ENCODE results near the gene MYH13. TPM values are rescaled to one million over a fixed set of nuclear protein-coding genes. Genes with fewer than 3 reads are reported as not detected.
"Not testable (repeated sequence)": the region's sequence is repeated elsewhere in the genome, so short reads cannot be mapped to it uniquely, and the experiment has no call there.

Gene MYH13
- polyA plus RNA-seq, 6 donors from 2014 or later = not detected

DNA sequence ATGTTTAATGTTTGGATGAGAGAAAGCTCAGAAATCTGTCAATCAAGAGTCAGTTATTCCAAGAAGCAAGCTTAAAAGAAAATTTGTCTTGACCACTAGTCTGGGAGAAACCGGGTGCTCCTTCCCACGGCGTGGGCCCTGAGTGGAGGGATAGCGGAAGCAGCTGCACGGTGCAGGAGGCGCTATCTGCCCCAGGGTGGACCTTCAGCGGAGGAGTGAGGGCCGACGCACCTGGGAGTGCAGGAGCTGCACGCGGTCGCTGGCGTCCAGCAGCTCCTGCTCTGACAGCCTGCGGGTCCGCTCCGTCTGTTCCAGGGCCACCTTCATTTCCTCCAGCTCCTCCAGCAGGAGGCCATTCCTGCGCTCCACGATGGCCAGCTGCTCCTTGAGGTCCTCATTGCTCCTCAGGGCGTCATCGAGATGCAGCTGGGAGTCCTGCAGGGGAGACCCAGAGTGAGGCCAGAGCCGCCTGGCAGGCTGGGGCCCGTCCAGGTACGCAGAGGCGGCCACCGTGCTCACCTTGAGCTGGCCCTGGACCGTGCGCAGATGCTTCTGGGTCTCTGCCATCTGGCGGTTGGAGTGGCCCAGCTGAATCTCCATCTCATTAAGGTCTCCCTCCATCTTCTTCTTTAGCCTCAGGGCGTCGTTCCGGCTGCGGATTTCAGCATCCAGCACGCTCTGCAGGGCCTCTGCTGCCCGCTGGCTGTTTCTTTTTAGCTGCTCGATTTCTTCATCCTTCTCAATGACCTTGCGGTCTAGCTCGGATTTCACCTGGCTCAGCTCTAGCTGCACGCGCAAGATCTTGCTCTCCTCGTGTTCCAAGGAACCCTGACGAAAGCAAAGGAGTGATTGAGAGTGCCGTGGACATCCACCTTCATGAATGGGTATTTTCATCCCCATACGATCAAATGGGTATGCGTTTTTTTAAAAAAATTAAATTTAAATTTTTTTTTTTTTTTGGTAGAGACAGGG lies 63.5 kb downstream of the MYH13 start:
- Mint-ChIP-seq H3K27me3 (peaks cover 25 to 33% (median 33%) of the 10 kb centered on the region in 3 donors), H3K36me3 (no peaks in the 10 kb centered on the region), H3K4me1 (no peaks in the 10 kb centered on the region), H3K27ac (no peak overlapping the region), H3K9me3 (peaks cover 0 to 3% (median 0%) of the 10 kb centered on the region in 7 donors), H3K4me3 (no peak overlapping the region)
- ATAC-seq (ENCODE audit: low read depth in 2 of 2) = no peak
- no peak for DNase-seq

DNA sequence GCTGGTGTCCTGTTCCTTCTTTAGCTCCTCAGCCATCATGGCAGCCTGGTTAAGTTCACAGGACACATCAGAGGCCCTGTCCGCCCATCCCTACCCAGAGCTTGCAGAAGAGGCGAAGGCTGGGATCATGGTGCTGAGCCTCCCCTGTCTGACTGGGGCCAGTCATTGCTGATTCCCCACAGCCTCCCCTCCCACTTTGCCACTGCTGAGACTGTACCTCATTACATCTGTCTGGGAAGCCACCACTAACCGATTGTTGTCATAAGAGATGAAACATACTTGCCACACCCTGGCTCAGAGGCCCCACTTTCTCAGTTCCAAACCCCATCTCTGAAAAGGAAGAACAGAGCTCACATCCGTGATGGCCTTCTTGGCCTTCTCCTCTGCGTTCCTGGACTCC lies 66.2 kb downstream of the MYH13 start:
- Mint-ChIP-seq H3K27me3 (peaks cover 33 to 43% (median 35%) of the 10 kb centered on the region in 3 donors), H3K27ac (no peak overlapping the region), H3K9me3 (peaks cover 0 to 5% (median 0%) of the 10 kb centered on the region in 7 donors), H3K4me1 (no peaks in the 10 kb centered on the region), H3K4me3 (peak overlapping the region in 1 of 8 donors; percentile 9), H3K36me3 (no peaks in the 10 kb centered on the region)
- ATAC-seq (ENCODE audit: low read depth in 2 of 2) (no peak), DNase-seq (no peak)

DNA sequence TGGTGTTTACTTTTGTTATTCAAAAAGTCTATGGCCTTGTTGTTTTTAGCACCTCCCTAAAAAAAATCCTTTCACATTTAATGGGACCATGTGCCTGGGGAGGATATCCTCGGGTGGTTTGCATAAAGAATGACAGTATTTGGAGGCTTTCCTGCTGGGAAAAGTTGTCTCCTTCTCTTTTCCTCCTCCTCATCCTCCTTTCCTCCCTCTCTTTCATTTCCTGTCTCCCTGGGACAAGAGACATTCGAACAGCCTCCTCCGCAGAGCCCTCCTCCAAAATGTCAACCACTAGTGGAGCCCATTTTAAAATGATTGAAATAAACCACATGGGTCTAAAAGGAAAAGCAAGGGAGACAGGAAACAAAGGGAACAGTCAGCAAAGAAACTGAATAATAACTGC lies 67.4 kb downstream of the MYH13 start:
- no peaks in the 10 kb centered on the region for H3K4me1 Mint-ChIP-seq
- H3K27ac Mint-ChIP-seq = no peak overlapping the region
- DNase-seq (no peak), ATAC-seq (ENCODE audit: low read depth in 2 of 2) (no peak)
- peaks cover 0 to 5% (median 0%) of the 10 kb centered on the region in 7 donors for H3K9me3 Mint-ChIP-seq
- H3K4me3 Mint-ChIP-seq = no peak overlapping the region
- peaks cover 23 to 46% (median 38%) of the 10 kb centered on the region in 3 donors for H3K27me3 Mint-ChIP-seq
- H3K36me3 Mint-ChIP-seq = no peaks in the 10 kb centered on the region

DNA sequence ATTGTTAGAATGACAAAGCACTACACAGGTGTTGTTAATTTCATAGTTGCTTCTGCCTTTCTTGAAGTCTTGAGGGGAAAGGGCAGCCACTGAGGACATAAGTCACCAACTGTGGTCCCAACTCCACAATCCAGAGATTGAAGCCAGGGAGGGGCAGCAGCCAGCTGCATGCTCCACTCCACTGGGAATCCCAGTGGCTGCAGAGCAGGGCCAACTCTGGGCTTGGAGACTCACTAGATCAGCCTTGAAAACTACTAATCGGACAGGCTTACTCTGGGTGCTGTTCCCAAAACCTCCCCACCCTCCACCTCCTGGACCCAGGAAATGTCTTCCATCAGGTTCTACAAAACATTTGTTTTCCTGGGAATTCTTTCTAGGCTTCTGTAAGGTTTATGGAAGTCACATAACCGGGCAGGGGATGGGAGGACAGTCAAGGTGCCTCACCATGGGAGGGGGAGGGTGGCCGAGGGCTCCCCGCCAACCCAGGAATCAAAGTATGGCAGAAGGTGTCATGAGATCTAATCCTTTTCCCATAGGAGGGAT lies 68.0 kb downstream of the MYH13 start:
- no peak for DNase-seq
- Mint-ChIP-seq H3K9me3 (peaks cover 0 to 5% (median 0%) of the 10 kb centered on the region in 7 donors), H3K27ac (no peak overlapping the region), H3K4me1 (no peaks in the 10 kb centered on the region), H3K27me3 (peaks cover 23 to 45% (median 37%) of the 10 kb centered on the region in 3 donors), H3K36me3 (no peaks in the 10 kb centered on the region), H3K4me3 (no peak overlapping the region)
- no peak for ATAC-seq (ENCODE audit: low read depth in 2 of 2)

DNA sequence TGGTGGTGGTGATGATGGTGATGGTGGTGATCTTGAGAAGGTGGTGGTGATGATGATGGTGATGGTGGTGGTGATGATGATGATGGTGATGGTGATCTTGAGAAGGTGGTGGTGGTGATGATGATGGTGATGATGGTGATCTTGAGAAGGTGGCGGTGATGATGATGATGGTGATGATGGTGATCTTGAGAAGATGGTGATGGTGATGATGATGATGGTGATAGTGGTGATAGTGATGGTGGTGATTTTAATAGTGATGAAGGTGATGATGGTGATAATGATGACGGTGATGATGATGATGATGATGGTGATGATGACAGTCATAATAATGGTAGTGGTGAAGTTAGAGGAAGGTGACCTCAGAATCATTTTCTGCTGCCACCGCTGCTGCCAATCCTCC lies 75.1 kb downstream of the MYH13 start:
- DNase-seq (no peak), ATAC-seq (ENCODE audit: low read depth in 2 of 2) (no peak)
- H3K4me1 Mint-ChIP-seq = no peaks in the 10 kb centered on the region
- peaks cover 0 to 2% (median 0%) of the 10 kb centered on the region in 7 donors for H3K9me3 Mint-ChIP-seq
- H3K27me3 Mint-ChIP-seq = peaks cover 12 to 28% (median 25%) of the 10 kb centered on the region in 3 donors
- H3K4me3 Mint-ChIP-seq = no peak overlapping the region
- no peaks in the 10 kb centered on the region for H3K36me3 Mint-ChIP-seq
- H3K27ac Mint-ChIP-seq = no peak overlapping the region

DNA sequence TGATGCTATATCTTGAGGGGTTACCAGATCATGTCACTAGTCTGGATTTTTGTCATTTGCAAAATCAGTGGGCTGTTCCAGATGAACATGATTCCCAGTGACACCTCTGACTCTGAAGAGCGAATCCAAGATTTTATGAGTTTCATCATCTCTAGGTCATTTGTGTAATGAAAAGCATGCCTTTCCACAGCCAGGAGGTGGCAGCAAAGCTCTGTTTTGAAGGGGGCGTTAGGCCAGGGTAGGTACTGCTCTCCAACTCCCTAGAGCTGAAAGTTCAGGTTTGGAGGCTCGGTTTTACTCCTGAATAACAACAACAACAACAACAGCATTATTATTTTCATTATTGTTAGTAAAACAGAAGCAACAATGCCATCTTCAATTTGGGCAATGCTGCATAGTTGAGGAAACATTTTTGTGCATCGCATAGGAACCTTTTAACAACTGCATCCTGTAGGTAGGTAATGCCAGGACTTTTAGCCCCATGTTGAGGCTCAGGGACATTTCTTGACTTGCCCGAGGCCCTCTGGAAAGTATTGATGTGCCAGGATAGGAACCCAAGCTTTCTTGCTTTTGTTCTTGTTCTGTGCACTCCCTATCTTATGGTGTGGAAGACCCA lies 77.0 kb downstream of the MYH13 start:
- Mint-ChIP-seq H3K4me1 (no peaks in the 10 kb centered on the region), H3K36me3 (no peaks in the 10 kb centered on the region), H3K9me3 (peaks cover 0 to 2% (median 0%) of the 10 kb centered on the region in 7 donors), H3K4me3 (no peak overlapping the region), H3K27ac (no peak overlapping the region), H3K27me3 (peaks cover 10 to 27% (median 25%) of the 10 kb centered on the region in 3 donors)
- DNase-seq (peak; percentile 3), ATAC-seq (ENCODE audit: low read depth in 2 of 2) (peak in 1 of 2 donors; percentile 30)

DNA sequence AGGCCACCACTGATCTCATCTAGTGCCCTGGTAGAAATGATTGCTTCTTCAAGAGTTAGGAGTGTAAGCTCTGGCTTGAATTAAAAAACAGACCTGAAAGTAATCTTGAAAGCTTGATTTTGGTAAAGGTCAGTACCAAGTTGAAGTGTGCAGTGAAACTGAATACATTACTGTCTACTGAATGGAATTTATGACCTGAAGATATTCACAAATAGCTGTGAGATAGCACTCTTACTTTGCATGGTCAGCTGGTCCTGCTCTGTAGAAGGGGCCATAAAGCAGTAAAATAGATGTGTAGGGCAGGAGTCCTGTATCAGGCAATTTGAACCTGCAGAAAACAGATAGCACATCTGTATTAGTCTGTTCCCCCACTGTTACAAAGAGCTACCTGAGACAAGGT lies 78.6 kb downstream of the MYH13 start:
- H3K36me3 Mint-ChIP-seq = no peaks in the 10 kb centered on the region
- ATAC-seq (ENCODE audit: low read depth in 2 of 2) (no peak), DNase-seq (no peak)
- no peak overlapping the region for H3K4me3 Mint-ChIP-seq
- no peaks in the 10 kb centered on the region for H3K4me1 Mint-ChIP-seq
- H3K27me3 Mint-ChIP-seq = peaks cover 18 to 42% (median 41%) of the 10 kb centered on the region in 3 donors
- H3K9me3 Mint-ChIP-seq = no peaks in the 10 kb centered on the region
- H3K27ac Mint-ChIP-seq = no peak overlapping the region

DNA sequence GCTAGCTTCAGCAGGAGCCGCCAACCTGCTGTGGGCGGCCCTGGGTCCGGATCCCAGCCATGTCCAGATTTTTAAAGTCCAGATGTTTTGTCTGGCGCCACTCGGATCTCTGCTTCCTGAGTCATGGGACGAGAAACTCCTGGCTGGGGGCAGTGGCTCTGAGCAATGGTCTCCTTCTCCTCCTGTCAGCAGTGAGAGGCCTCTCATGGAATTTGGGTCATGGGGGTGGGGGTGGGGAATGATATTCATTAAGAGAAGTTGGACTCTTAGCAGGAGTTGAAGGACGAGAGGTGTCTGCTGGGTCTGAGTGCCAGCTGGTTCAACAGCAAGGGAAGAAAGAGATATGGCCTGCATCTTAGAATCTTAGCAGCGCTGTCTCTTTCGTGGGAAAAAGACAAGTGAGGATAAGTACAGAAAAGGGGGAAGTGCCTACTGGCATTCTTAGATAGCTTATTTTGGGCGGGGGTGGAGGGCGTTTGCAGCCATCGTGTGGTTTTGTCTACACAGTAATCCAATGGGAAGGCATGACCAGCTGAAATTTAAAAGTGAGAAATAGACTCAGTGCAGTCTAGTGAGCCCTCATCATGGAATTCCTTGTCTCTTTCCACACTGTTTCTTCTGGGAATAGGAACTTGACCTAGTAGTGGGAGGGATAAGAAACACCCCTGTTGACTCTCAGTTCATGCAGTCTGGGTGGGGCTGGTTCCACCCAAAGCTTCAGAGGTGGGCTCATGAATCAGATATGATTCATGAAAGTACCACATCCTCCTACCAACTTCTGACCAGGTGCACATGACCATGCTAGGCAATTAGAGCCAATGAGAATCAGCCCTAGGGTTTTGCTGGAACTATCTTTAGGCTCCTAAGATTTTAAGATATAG lies 80.5 kb downstream of the MYH13 start:
- H3K27ac Mint-ChIP-seq = no peak overlapping the region
- no peaks in the 10 kb centered on the region for H3K9me3 Mint-ChIP-seq
- no peaks in the 10 kb centered on the region for H3K4me1 Mint-ChIP-seq
- H3K4me3 Mint-ChIP-seq = no peak overlapping the region
- no peak for ATAC-seq (ENCODE audit: low read depth in 2 of 2)
- no peak for DNase-seq
- peaks cover 21 to 61% (median 59%) of the 10 kb centered on the region in 3 donors for H3K27me3 Mint-ChIP-seq
- no peaks in the 10 kb centered on the region for H3K36me3 Mint-ChIP-seq

DNA sequence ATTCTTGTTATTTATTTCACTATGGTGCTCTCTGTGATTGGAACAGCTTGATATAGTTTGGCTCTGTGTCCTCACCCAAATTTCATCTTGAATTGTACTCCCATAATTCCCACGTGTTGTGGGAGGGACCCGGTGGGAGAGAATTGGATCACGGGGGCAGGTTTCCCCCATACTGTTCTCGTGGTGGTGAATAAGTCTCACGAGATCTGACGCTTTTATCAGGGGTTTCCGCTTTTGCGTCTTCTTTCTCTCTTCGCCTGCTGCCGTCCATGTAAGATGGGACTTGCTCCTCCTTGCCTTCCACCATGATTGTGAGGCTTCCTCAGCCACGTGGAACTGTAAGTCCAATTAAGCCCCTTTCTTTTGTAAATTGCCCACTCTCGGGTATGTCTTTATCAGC lies 81.2 kb downstream of the MYH13 start:
- not testable (repeated sequence) for H3K36me3 Mint-ChIP-seq; H3K4me3 Mint-ChIP-seq; ATAC-seq (ENCODE audit: low read depth in 2 of 2); H3K27ac Mint-ChIP-seq; DNase-seq; H3K9me3 Mint-ChIP-seq; H3K4me1 Mint-ChIP-seq
- peaks cover 26 to 65% (median 64%) of the 10 kb centered on the region in 3 donors for H3K27me3 Mint-ChIP-seq

DNA sequence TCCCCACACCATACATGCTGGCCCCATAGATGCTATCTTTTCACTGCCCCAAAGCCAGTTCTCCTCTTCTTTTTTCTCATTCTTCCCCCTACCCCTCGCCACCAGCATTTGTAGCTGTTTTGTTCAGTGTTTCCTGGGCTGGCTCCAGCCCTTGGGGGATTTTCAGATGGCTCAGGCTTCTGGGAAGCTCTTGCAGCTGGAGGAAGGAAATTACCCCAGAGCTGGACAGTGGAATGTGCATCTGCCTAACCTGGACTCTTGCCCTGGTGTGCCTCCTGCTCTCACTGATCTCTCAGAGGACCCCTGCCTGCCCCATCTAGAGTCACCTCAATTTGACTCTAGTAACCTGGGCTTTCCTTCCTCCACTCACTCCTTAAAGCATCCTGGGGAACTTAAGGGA lies 82.8 kb downstream of the MYH13 start:
- no peak overlapping the region for H3K4me3 Mint-ChIP-seq
- no peaks in the 10 kb centered on the region for H3K36me3 Mint-ChIP-seq
- H3K9me3 Mint-ChIP-seq = no peaks in the 10 kb centered on the region
- ATAC-seq (ENCODE audit: low read depth in 2 of 2) (no peak), DNase-seq (no peak)
- peaks cover 31 to 71% (median 65%) of the 10 kb centered on the region in 3 donors for H3K27me3 Mint-ChIP-seq
- H3K27ac Mint-ChIP-seq = no peak overlapping the region
- no peaks in the 10 kb centered on the region for H3K4me1 Mint-ChIP-seq

DNA sequence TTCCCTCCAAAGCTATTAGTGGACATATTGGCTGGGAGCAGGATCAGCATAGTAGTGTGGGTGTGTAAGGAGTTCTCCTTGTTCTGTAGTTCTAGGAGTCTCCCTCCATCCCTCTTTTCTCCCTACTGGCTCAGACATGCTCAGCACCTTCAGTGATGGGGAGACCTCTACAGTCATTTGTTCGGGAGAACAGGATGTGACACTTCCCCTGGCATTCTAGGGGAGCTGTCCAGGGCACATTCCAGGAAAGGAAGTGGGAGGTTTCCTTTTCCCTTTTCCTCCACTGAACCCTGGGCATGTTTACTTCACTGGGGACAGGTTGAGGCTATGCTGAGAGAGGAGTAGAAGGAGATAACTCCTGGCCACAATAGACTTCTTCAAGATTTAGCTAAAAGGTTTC lies 86.5 kb downstream of the MYH13 start:
- H3K9me3 Mint-ChIP-seq = no peaks in the 10 kb centered on the region

DNA sequence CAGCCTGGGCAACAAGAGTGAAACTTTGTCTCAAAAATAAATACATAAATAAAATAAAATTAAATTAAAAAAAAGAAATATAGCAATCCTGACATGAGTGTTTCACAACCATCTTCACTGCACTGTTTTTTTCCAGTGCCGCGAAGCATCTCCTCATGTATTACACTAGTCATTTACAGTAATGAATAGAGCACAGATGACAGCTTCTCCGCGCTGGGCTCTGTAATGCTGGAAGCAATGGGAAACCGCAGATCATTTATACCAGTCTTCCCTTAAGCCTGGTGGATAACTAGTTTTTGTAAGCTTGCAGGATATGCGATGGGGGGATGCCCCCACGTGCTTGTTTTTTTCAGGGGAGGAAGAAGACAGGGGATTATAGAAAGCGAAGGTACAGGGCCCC lies 86.9 kb downstream of the MYH13 start:
- Mint-ChIP-seq H3K4me1 (no peaks in the 10 kb centered on the region), H3K9me3 (no peaks in the 10 kb centered on the region), H3K27ac (no peak overlapping the region), H3K4me3 (no peak overlapping the region), H3K36me3 (no peaks in the 10 kb centered on the region), H3K27me3 (peaks cover 32 to 51% (median 40%) of the 10 kb centered on the region in 3 donors)
- ATAC-seq (ENCODE audit: low read depth in 2 of 2) (no peak), DNase-seq (no peak)

More for the DNA sequence above, 86.5 kb downstream of the MYH13 start:
- no peak overlapping the region for H3K4me3 Mint-ChIP-seq
- H3K27me3 Mint-ChIP-seq = peaks cover 34 to 55% (median 44%) of the 10 kb centered on the region in 3 donors
- H3K27ac Mint-ChIP-seq = no peak overlapping the region
- DNase-seq (no peak), ATAC-seq (ENCODE audit: low read depth in 2 of 2) (no peak)
- H3K4me1 Mint-ChIP-seq = no peaks in the 10 kb centered on the region
- H3K36me3 Mint-ChIP-seq = no peaks in the 10 kb centered on the region

DNA sequence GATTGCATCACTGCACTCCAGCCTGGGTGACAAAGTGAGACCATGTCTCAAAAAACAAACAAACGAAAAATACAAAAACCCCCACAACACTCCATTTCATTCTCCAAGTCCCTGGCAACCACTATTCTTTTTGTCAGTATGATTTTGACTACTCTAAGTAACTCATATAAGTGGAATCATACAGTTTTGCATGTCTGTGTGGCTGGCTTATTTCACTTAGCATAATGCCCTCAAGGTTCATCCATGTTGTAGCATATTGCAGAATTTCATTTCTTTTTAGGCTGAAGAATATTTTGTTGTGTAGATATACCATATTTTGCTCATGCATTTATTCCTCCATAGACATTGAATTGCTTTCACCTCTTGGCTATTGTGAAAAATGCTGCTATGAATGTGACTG lies 92.7 kb downstream of the MYH13 start:
- Mint-ChIP-seq H3K36me3 (no peaks in the 10 kb centered on the region), H3K9me3 (no peaks in the 10 kb centered on the region), H3K27me3 (peaks cover 11 to 19% (median 18%) of the 10 kb centered on the region in 3 donors)

More for the DNA sequence above, 92.7 kb downstream of the MYH13 start:
- no peak for ATAC-seq (ENCODE audit: low read depth in 2 of 2)
- no peaks in the 10 kb centered on the region for H3K4me1 Mint-ChIP-seq
- H3K4me3 Mint-ChIP-seq = no peak overlapping the region
- no peak for DNase-seq
- H3K27ac Mint-ChIP-seq = no peak overlapping the region

All from naive B cell (primary cell).